Stimulated activated CD8-positive, alpha-beta memory T cell treated with anti-CD3 and anti-CD28 coated beads, Interleukin-2, amount 100 ng/mL, for 1 hour (primary cell): ENCODE data around the gene HOXB4.

Experiments
- DNase-seq, 2 donors: peaks; one replicate each; pipeline ENCODE4 v3.0.0-alpha.2; 2020; ENCODE audit warnings: low read depth in 2 of 2

The HOXB4 gene

DNA sequence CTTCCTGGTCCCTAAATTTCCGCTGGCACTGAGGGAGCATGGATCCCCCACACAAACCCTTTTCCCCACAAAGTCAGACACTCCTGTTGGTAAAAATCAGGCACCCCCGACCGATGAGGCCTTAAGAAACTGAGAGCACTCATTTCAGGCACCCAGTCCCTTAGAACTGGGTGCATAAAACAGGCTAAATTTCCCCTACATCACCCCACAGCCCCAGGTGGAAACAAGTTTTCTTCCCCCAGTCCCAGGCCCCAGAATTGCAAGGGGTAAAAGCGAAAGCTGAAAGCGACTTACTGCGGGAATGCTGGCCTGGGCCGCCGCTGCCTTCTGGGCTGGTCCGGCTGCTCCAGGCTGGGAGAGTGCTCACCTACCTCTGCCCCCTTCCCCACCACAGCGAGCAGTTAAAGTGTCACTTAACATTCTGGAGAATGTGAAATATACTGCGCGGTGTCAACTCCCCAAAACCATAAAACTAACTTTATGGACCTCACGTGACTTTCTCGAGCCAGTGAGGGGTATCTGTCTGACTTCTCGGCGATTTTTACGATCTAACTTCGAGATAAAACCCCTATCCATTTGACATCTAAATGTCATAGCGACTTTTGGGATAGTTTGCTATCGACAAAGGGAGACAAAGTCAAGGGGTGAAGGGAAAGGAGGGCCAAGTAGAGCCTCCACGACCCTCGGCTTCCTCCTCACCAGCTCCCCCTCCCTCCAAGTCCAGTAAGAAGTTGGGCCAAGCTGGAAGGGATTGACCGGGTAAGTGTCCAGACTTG lies 11.9 kb upstream of the HOXB4 start, which contains the start of gene HOXB3:
Gene HOXB3 (minus strand): TSS at position 411 of the 776 bp plus-strand sequence. CDS start 37,767 bp downstream, outside the sequence.
- DNase-seq = no peak

DNA sequence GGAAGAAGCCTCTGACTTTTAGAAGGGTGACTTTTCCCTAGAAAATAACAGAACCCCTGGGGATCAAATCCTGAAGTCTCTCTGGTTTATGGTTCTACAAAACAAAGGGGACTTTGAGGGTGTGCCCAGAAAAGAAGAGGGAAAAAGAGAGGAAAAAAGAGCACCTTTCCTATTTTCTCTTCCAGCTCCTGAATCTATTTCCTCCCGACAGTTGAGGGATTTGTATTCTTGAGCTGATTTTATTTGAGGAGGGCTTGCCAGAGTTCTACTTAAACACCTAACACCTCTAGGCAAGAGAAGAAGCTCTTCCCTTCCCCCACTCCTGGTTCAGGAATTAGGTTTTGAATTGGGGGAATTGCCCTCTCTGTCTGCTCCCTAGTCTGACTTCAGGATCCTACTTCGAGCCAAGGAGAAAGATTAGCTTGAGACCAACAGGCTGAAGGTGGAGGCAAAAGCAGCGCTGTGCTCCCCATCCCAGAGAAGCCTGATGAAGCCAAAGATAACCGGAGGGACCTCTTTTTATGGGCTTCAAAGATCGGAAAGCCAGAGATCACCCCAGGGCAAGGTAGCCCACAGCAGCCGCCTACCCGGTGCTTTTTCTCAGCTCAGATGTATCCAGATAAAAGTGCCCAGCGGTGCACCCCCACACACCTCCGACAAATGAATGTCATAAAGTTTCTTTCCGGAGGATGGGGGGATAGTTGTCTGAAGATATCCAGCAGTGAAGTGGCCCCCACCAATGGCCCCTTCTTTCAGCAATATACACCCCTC lies 11.1 kb upstream of the HOXB4 start:
- DNase-seq = no peak

DNA sequence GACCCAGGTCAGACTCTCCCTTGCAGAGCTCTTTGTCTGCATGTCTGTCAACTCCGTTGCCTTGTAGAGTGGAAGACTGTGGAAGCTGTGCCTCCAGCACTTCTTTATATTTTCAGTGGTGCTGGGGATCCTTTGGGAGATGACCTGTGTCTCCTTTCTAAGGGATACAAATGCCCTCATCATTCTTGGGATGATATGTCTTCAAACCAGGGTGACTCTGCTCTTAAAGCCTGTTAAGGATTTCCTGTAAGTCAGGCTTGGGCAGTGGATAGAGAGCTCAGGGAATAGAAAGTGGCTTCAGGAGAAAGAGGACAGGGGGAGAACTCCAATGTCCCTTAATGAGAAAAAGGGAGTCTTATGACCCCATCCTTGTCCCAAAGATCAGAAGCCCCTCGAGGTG lies 10.4 kb upstream of the HOXB4 start:
- no peak for DNase-seq

GRCh38 chr17:48588074-48588415 lies 9.9 kb upstream of the HOXB4 start:
- no peak for DNase-seq

DNA sequence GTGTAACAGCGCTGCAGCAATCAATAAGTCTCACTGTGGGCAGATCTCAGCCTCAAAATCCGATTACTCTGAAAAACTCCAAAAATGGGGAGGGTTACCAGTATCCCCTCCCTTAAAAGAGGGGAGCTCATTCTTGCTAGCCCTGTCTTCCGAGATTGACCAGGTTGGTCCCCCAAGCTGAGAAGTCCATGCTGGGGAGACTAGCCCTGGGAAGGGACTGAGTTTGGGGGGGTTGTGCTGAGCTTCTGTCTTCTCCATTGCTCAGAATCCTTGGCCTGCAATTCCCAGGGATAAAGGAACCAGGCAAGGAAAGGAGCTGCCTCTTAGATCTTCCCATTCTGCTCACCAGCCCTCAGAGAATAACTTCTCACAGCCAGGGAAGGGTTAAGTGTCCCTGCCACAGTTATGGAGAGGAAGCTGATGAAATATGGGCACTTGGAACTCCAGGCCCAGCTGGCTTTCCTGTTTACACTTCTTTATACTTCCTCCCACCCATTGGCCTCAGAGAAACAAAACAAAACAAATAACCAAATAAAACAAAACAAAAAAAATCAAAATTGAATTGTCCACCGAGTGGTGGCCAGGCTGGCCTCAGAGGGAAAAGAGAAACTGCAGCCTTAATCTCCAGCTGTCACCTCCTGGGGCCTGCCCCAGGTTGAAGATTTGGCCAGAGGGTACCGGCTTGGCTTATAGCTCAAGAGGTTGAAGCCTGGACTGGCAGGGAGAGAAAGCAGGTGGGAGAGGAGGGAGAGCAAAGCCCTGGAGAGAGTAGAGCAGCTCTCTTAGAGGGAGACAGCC lies 9.3 kb upstream of the HOXB4 start:
- DNase-seq = no peak

- DNase-seq = no peak
These were observed 8.5 kb upstream of the HOXB4 start for GRCh38 chr17:48586355-48587258.

GRCh38 chr17:48584223-48584741 lies 6.1 kb upstream of the HOXB4 start:
- DNase-seq = no peak

GRCh38 chr17:48583708-48584222 lies 5.6 kb upstream of the HOXB4 start:
- DNase-seq = no peak

- no peak for DNase-seq
These were observed 4.6 kb upstream of the HOXB4 start for GRCh38 chr17:48582750-48583069.

GRCh38 chr17:48579760-48580554 lies 1.8 kb upstream of the HOXB4 start:
- DNase-seq = no peak

DNA sequence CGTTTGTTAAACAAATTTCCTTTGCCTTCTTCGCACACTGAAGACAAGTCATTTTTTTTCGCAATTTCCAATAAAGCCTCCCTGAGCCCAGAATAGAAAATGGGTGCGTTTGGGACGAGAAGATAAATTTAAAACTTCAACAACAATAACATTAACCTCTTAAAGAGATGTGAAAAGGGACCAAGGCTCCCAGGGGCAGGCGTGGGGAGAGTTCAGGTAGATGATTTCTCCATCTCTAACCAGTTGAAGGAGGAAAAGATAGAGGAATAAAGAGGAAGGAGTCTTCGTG lies 1.3 kb upstream of the HOXB4 start:
- no peak for DNase-seq

DNA sequence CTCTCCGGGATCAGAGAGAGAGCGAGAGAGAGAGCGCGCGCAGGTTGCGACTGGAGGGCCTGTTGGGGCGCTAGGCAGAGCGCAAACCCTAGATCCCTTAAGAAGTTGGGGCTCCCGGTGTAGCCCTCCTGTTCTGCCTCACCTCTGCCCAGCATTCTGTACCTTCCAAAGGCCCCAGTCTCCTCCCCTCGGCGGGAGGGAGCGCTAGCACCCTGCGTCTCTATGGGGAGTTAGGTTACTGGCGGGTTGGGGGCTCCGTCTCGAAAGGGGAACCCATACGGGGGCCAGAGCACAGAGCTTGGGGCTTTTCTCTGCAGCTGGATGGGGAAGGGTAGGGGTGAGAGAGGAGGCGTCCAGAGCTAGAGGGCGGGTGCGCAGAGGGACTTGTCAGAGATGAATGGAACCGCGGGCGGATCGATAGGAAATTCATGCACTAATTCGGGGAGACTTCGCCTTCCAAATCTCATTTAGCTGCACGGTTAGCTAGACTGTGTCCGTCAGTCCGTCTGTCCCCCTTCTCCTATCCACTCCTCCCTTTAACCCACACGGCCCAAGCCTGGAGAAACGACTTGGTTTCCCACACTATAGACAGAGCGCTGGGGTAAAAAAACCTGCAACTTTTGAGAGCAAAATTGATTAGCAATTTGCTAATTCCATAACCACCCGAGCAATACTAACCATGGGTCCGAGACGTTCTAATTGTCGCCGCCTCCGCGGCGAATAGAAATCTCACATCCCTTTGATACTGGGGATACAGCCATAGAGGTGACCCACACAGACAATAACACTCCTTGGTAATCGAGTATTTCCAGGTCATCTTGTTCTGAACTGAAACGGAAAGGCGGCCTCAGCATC lies 693 bp upstream of the HOXB4 start:
- DNase-seq = no peak

DNA sequence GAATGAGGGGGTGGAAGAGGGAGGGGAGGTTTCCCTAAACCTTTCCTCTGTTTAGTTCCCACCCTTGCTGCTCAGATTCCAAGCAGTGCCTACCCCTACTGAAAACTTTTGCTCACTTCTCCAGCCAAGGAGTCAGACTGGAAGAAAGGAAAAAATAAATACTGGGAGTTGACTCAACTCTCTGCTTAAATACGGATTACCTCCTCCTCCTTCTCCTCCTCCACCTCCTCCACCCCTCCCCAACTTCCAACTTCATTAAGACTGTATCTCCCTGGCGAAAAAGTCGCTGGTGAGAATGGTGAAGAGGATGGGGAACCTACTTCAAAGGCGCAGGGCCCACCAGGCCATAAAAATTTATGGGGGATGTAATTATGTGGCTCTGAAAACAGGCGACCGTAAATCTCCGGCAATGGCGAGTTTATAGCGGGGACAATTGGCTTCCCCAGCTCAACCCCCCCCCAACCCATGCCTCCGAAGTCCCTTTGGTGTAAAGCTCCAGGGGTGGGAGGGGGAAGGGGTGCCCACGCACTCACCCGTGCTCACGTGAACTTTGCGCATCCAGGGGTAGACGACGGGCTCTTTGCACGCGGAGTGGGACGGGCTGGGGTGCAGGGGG lies 712 bp downstream of the HOXB4 start:
- DNase-seq = no peak

GRCh38 chr17:48576479-48577309 lies 1.5 kb downstream of the HOXB4 start:
- DNase-seq = no peak

DNA sequence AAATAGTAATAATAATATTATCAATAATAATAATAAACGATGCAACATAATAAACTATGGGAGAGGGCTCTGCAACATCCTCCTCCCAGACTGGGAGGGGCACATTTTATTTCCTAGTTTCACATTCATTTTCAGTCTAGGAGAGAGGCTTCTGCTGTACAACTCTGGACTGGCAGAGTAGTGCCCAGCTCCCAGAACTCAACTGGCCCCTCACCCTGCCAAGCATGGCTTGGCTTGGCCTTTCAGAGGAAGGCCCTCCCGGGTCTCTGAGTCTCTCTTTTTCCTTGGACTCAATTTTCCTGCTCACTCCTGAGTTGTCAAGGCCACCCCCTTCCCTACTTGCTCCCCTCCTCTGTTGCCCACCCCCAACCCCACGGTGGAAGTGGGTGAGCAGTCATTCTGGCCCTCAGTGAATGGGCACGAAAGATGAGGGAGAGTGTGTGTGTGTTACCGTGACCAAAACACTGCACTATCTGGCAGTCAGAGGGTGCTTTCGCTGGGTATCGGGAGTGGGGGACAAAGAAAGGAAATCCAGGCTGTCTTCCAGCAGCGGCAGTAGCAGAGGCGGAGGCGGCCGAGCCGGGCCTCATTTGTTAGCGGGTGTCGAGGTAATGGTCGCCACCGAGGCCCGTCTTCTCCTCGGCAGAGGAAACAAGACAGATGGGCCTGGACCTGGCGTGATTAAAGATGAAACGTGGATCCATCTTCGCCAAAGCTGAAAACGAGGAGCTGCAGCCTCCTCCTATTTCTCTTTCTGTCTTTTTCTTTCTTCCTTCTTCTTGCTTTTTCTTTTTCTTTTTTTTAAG lies 2.3 kb downstream of the HOXB4 start:
- no peak for DNase-seq

- no peak for DNase-seq
These were observed 3.0 kb downstream of the HOXB4 start for GRCh38 chr17:48575066-48575582.

- DNase-seq = no peak
These were observed 3.6 kb downstream of the HOXB4 start for GRCh38 chr17:48574505-48575065.
